ENCODE results near the gene SAT2.

GRCh38 chr17:7650509-7651096 lies 23.0 kb upstream of the SAT2 start, which contains the start of gene ATP1B2:
- TF ChIP-seq CTCF (IDR thresholded peaks at IDR 0.05) (no peak), POLR2A (IDR thresholded peaks at IDR 0.05) (no peak)

All from uterus (tissue), 2 donors.